ENCODE measurements around the gene TNRC6C.

DNA sequence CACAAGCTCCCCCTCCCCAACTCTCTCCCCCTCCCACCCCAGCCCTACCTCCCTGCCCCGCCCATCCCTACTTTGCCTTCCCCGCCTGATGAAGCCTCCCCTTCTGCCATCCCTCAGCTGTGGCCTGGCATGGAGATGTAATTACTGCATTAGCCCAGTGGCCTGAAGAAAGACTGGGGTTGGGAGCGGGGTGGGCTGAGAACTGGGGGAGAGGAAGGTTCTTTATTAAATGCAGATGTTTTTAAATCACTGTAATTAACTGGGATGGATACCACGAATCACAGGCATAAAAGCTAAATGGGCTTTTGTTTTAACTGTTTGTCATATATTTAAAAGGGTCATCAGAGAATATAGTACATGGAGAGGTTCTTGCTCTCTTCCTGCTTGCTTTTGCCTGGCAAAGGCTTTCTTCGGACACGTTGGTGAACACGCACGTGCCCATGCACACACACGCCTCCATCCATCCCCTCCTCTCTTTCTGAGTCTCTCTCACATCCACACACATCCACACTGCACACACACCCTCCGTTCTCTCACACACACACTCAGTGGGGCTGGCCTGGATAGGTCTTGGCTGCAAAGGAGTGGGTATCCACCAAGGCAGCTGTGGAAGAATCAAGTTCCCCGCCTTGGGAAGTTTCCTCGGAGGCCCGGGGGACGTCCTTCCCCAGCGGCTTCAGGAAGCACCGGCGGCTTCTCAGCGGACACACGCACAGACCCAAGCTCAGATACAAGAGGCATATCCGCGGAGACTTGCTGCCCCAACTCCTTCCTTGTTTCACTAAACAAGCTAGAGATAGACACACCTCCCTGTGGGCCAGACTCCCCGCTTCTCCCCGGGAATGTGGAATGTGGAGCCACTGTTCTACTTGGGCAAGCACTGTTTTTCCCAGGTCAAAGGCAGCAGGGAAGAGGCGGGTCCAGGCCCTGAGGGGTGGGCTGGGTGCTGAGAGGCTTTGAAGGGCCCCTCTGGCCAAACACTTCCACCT is 27.4 kb upstream of the TNRC6C start:
- TF ChIP-seq, protein P1, sequence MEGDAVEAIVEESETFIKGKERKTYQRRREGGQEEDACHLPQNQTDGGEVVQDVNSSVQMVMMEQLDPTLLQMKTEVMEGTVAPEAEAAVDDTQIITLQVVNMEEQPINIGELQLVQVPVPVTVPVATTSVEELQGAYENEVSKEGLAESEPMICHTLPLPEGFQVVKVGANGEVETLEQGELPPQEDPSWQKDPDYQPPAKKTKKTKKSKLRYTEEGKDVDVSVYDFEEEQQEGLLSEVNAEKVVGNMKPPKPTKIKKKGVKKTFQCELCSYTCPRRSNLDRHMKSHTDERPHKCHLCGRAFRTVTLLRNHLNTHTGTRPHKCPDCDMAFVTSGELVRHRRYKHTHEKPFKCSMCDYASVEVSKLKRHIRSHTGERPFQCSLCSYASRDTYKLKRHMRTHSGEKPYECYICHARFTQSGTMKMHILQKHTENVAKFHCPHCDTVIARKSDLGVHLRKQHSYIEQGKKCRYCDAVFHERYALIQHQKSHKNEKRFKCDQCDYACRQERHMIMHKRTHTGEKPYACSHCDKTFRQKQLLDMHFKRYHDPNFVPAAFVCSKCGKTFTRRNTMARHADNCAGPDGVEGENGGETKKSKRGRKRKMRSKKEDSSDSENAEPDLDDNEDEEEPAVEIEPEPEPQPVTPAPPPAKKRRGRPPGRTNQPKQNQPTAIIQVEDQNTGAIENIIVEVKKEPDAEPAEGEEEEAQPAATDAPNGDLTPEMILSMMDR (IDR thresholded peaks at IDR 0.05), result no peak
- no peak for TF ChIP-seq POLR2A (IDR thresholded peaks at IDR 0.05)

Data from lower leg skin (tissue), 3 donors.